ENCODE measurements around the gene ASTN2. TPM values are rescaled to one million over a fixed set of nuclear protein-coding genes. Genes with fewer than 3 reads are reported as not detected.
"Not testable (repeated sequence)": the region's sequence is repeated elsewhere in the genome, so short reads cannot be mapped to it uniquely, and the experiment has no call there.

ASTN2 gene
- total RNA-seq, 1 experiment from 2014 or later: 1.8 TPM

GRCh38 chr9:117074342-117074662 lies 340.6 kb downstream of the ASTN2 start:
- no peak for DNase-seq (ENCODE audit: low read depth in 1 of 2, low spot score in 2 of 2)
- Histone ChIP-seq H3K27me3 (replicated peaks) (no peaks in the 10 kb centered on the region), H3K4me3 (no peak overlapping the region), H3K4me1 (replicated peaks) (no peaks in the 10 kb centered on the region), H3K27ac (no peak overlapping the region), H3K36me3 (no peaks in the 10 kb centered on the region), H3K9me3 (replicated peaks) (no peaks in the 10 kb centered on the region)

GRCh38 chr9:117073539-117074341 lies 341.1 kb downstream of the ASTN2 start:
- peak in 1 of 2 experiments; percentile 15 for DNase-seq (ENCODE audit: low read depth in 1 of 2, low spot score in 2 of 2)
- no peak overlapping the region for H3K27ac ChIP-seq

DNA sequence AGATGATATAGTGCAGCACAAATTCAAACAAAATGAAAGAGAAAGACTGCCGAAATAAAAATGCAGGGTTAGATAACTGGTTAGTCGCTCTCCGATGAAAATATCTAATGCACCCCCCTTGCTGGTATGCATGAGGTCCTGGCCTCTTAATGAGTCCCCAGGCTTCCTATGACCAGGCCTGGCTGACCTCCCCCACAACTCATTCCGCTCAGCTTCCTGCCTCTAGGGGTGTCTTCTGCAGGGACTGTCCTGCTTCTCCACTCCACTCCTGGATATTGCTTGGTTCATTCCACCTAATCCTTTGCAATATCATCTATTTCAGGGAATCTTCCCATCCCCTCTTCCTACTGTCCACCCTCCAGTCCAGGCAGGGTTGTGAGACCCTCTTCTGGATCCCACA lies 341.8 kb downstream of the ASTN2 start:
- H3K4me1 ChIP-seq (replicated peaks): no peaks in the 10 kb centered on the region
- no peak overlapping the region for H3K27ac ChIP-seq
- no peaks in the 10 kb centered on the region for H3K9me3 ChIP-seq (replicated peaks)
- no peak overlapping the region for H3K4me3 ChIP-seq
- no peaks in the 10 kb centered on the region for H3K36me3 ChIP-seq
- no peaks in the 10 kb centered on the region for H3K27me3 ChIP-seq (replicated peaks)
- DNase-seq (ENCODE audit: low read depth in 1 of 2, low spot score in 2 of 2): no peak

More at GRCh38 chr9:117073539-117074341, 341.1 kb downstream of the ASTN2 start:
- Histone ChIP-seq H3K36me3 (no peaks in the 10 kb centered on the region), H3K27me3 (replicated peaks) (no peaks in the 10 kb centered on the region), H3K4me1 (replicated peaks) (no peaks in the 10 kb centered on the region), H3K4me3 (no peak overlapping the region), H3K9me3 (replicated peaks) (no peaks in the 10 kb centered on the region)

- no peak overlapping the region for H3K27ac ChIP-seq
- H3K4me1 ChIP-seq (replicated peaks): no peaks in the 10 kb centered on the region
- H3K9me3 ChIP-seq (replicated peaks): no peaks in the 10 kb centered on the region
- DNase-seq (ENCODE audit: low read depth in 1 of 2, low spot score in 2 of 2): no peak
- peaks cover under 1% of the 10 kb centered on the region; the same call in 1 of the 2 replicates for H3K27me3 ChIP-seq (replicated peaks)
- H3K4me3 ChIP-seq: no peak overlapping the region
- no peaks in the 10 kb centered on the region for H3K36me3 ChIP-seq
Observed at GRCh38 chr9:117072216-117072615, 342.6 kb downstream of the ASTN2 start.

- H3K4me1 ChIP-seq (replicated peaks); H3K4me3 ChIP-seq; DNase-seq (ENCODE audit: low read depth in 1 of 2, low spot score in 2 of 2); H3K27me3 ChIP-seq (replicated peaks); H3K36me3 ChIP-seq; H3K27ac ChIP-seq; H3K9me3 ChIP-seq (replicated peaks): not testable (repeated sequence)
Observed at GRCh38 chr9:117071673-117072207, 343.1 kb downstream of the ASTN2 start.

DNA sequence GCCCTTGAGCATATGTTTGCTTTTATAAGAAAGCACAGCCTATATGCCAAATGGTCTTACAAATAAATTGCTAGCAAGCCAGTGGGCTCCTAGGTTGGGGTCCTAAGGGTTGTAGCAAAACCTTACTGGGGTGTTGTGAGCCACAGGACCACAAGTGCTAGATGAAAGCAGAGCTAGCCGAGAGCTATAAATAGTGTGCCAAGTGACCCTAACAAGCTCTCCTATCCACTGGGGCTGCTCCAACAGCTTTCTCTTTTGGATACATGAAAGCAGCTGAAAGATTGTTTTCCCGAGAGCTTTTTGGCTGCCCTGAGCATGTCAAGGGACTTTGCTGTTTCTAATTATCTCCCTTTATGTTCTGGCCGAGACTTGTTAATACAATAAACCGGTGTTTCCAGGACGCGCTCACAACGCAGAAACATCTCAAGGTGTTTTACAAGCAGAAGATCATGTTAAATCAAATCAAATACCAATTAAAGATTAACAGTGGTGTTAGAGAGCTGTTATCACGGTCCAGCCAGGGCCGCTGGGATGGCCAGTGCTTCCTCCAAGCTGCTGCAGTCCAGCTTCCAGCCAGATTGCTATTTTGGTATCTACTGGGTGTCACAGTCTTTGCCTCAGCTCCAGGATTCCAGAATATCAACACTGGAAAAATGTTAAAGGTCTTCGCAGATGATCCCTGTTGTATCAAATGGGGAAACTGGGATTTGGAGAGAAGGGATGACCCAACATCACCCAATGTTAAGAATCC lies 351.0 kb downstream of the ASTN2 start:
- Histone ChIP-seq H3K4me3 (no peak overlapping the region), H3K9me3 (replicated peaks) (no peaks in the 10 kb centered on the region), H3K27ac (no peak overlapping the region), H3K4me1 (replicated peaks) (no peaks in the 10 kb centered on the region), H3K36me3 (no peaks in the 10 kb centered on the region), H3K27me3 (replicated peaks) (peaks cover 2% of the 10 kb centered on the region; the same call in 1 of the 2 replicates)
- no peak for DNase-seq (ENCODE audit: low read depth in 1 of 2, low spot score in 2 of 2)

DNA sequence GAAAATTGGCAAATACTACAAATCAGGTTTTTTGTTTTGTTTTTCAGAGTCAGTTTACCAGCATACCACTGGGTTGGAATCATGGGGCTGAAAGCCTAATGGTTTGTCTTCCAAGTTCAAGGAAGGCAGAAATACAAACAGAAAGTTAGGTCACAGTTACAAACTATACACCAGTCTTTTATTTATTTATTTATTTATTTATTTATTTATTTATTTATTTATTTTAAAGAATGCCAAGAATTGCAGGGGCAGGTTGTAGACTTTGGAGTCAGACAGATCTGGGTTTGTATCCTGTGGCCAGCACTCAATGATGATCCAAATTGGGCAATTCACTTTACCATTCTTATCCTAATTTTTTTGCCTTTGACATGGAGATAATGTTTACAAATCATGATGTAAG lies 353.9 kb downstream of the ASTN2 start:
- Histone ChIP-seq H3K4me1 (replicated peaks) (no peaks in the 10 kb centered on the region), H3K4me3 (no peak overlapping the region), H3K27ac (no peak overlapping the region), H3K9me3 (replicated peaks) (no peaks in the 10 kb centered on the region), H3K27me3 (replicated peaks) (no peaks in the 10 kb centered on the region), H3K36me3 (no peaks in the 10 kb centered on the region)
- DNase-seq (ENCODE audit: low read depth in 1 of 2, low spot score in 2 of 2): no peak

GRCh38 chr9:117050007-117050406 lies 364.9 kb downstream of the ASTN2 start:
- H3K4me1 ChIP-seq (replicated peaks): no peaks in the 10 kb centered on the region
- DNase-seq (ENCODE audit: low read depth in 1 of 2, low spot score in 2 of 2): no peak
- no peaks in the 10 kb centered on the region for H3K27me3 ChIP-seq (replicated peaks)
- no peak overlapping the region for H3K4me3 ChIP-seq
- no peak overlapping the region for H3K27ac ChIP-seq
- no peaks in the 10 kb centered on the region for H3K9me3 ChIP-seq (replicated peaks)
- H3K36me3 ChIP-seq: no peaks in the 10 kb centered on the region

DNA sequence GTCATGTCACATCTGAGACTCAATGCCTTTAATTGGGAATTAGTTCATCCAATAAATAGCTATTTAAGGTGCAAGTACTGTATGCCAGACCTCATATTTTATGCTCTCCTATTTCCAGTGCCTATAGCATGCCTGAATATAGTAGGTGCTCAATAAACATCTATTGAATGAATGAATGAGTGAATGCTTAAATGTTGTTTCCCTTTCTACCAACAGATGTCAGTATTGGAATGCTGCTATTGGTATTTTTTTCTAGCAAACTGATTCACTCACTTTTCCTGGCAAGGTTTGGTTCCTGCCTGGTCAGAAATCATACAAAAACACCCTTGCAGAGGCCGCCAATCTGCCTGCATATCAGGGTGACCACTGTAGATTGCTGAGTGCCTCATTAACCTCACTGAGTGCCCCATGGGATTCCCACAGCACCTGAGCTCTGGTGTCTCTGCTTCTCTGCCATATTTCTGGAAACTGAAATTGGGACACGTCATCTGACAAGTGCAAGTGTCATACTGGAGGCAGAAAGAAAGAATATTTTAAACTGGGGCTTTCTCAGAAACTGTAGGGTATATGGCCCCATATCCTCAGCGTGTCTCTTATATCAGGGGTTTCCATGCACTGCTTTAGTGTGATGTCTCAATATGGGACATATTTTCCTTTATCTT lies 368.1 kb downstream of the ASTN2 start:
- no peak for DNase-seq (ENCODE audit: low read depth in 1 of 2, low spot score in 2 of 2)
- H3K4me1 ChIP-seq (replicated peaks): no peaks in the 10 kb centered on the region

DNA sequence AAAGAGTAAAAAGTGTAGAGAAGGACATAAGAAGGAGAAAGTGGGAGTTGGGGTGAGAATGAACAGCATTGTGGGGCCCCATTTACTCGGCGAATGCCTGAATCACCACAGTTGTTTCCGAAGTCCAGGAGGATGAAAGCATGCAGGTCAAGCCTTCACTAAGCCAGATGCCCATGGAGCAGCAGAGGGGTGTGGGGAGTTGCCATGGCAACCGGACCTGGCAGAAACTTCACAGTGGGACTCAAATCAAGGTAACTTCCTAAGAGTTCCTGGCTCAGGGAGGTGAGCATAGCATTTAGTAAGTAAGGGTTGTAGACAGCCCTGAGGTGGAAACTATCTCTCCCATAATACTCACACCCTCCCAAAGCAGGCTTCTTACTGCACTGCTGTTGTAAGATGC lies 370.6 kb downstream of the ASTN2 start:
- Histone ChIP-seq H3K4me1 (replicated peaks) (no peaks in the 10 kb centered on the region), H3K27me3 (replicated peaks) (no peaks in the 10 kb centered on the region), H3K27ac (no peak overlapping the region), H3K36me3 (no peaks in the 10 kb centered on the region), H3K4me3 (no peak overlapping the region), H3K9me3 (replicated peaks) (no peaks in the 10 kb centered on the region)
- no peak for DNase-seq (ENCODE audit: low read depth in 1 of 2, low spot score in 2 of 2)

More for the DNA sequence above, 368.1 kb downstream of the ASTN2 start:
- Histone ChIP-seq H3K36me3 (no peaks in the 10 kb centered on the region), H3K27ac (no peak overlapping the region), H3K9me3 (replicated peaks) (no peaks in the 10 kb centered on the region), H3K4me3 (no peak overlapping the region), H3K27me3 (replicated peaks) (no peaks in the 10 kb centered on the region)

GRCh38 chr9:117043159-117043558 lies 371.7 kb downstream of the ASTN2 start:
- no peaks in the 10 kb centered on the region for H3K4me1 ChIP-seq (replicated peaks)
- H3K4me3 ChIP-seq: no peak overlapping the region
- H3K27me3 ChIP-seq (replicated peaks): no peaks in the 10 kb centered on the region
- H3K27ac ChIP-seq: no peak overlapping the region
- H3K9me3 ChIP-seq (replicated peaks): no peaks in the 10 kb centered on the region
- DNase-seq (ENCODE audit: low read depth in 1 of 2, low spot score in 2 of 2): no peak
- H3K36me3 ChIP-seq: no peaks in the 10 kb centered on the region

GRCh38 chr9:117035546-117035945 lies 379.3 kb downstream of the ASTN2 start:
- Histone ChIP-seq H3K9me3 (replicated peaks) (no peaks in the 10 kb centered on the region), H3K27me3 (replicated peaks) (no peaks in the 10 kb centered on the region), H3K36me3 (no peaks in the 10 kb centered on the region), H3K27ac (no peak overlapping the region), H3K4me1 (replicated peaks) (no peaks in the 10 kb centered on the region), H3K4me3 (no peak overlapping the region)
- DNase-seq (ENCODE audit: low read depth in 1 of 2, low spot score in 2 of 2): no peak

DNA sequence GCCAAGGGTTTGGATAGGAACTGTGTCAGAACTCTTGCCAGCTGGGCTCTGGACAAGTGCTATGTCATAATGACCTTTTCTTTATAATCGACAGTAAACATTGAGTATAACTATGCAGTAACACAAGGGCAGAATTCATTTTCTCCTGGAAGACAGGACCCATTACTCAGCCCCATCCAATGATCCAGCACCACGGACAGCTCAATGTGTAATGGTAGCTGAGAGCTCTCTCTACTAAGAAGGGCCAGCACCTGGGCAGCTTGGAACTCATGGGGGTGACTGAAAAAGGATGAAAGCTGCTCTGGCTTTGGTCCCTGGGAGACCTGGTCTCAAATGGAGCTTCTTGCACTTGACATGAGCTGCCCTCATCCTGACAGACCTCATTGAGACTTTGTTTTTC lies 380.0 kb downstream of the ASTN2 start:
- H3K36me3 ChIP-seq: no peaks in the 10 kb centered on the region

More for the DNA sequence above, 380.0 kb downstream of the ASTN2 start:
- H3K9me3 ChIP-seq (replicated peaks): no peaks in the 10 kb centered on the region
- no peak overlapping the region for H3K4me3 ChIP-seq
- no peaks in the 10 kb centered on the region for H3K27me3 ChIP-seq (replicated peaks)
- no peaks in the 10 kb centered on the region for H3K4me1 ChIP-seq (replicated peaks)
- H3K27ac ChIP-seq: no peak overlapping the region
- no peak for DNase-seq (ENCODE audit: low read depth in 1 of 2, low spot score in 2 of 2)
